DLD1 (cell line): ENCODE measurements around the gene TMEM63B.
"Not testable (repeated sequence)": the region's sequence is repeated elsewhere in the genome, so short reads cannot be mapped to it uniquely, and the experiment has no call there.

Experiments
- in situ Hi-C: cut with HindIII; loops from 2 replicates; pipeline ENCODE4 v1.10.0; 2017; ENCODE audit warnings: low sequenced_read_pairs

The TMEM63B gene

GRCh38 chr6:44185953-44186634 is 58.7 kb downstream of the TMEM63B start:
- in situ Hi-C loops = no loop called here

GRCh38 chr6:44186635-44187025 is 59.3 kb downstream of the TMEM63B start:
- in situ Hi-C loops = no loop called here

- in situ Hi-C loops = no loop called here
Measured at GRCh38 chr6:44188819-44189218, 61.5 kb downstream of the TMEM63B start.

GRCh38 chr6:44189257-44189656 is 61.9 kb downstream of the TMEM63B start:
- in situ Hi-C loops = no loop called here

- in situ Hi-C loops = no loop called here
Measured at GRCh38 chr6:44190715-44191114, 63.4 kb downstream of the TMEM63B start.

- in situ Hi-C loops = no loop called here
Measured at GRCh38 chr6:44192428-44193041, 65.2 kb downstream of the TMEM63B start.

- in situ Hi-C loops = no loop called here
Measured at GRCh38 chr6:44193307-44193910, 66.1 kb downstream of the TMEM63B start.

- in situ Hi-C loops = no loop called here
Measured at GRCh38 chr6:44194326-44194725, 67.0 kb downstream of the TMEM63B start.

- in situ Hi-C loops = not testable (repeated sequence)
Measured at GRCh38 chr6:44196351-44196750, 69.0 kb downstream of the TMEM63B start.

- in situ Hi-C loops = no loop called here
Measured at GRCh38 chr6:44198684-44199083, 71.3 kb downstream of the TMEM63B start.

GRCh38 chr6:44199883-44200282 is 72.5 kb downstream of the TMEM63B start:
- in situ Hi-C loops = no loop called here

- in situ Hi-C loops = no loop called here
Measured at GRCh38 chr6:44201200-44201599, 73.8 kb downstream of the TMEM63B start.

GRCh38 chr6:44201638-44202303 is 74.4 kb downstream of the TMEM63B start:
- in situ Hi-C loops = no loop called here

- in situ Hi-C loops = no loop called here
Measured at GRCh38 chr6:44202332-44202971, 75.1 kb downstream of the TMEM63B start.

GRCh38 chr6:44202972-44203750 is 75.8 kb downstream of the TMEM63B start:
- in situ Hi-C loops = no loop called here

- in situ Hi-C loops = no loop called here
Measured at GRCh38 chr6:44203955-44204354, 76.6 kb downstream of the TMEM63B start.
